ENCODE results near the gene EYA3. TPM values are rescaled to one million over a fixed set of nuclear protein-coding genes. Genes with fewer than 3 reads are reported as not detected.

The EYA3 gene
- total RNA-seq, 1 experiment from 2014 or later, result 32.7 TPM

GRCh38 chr1:27972141-27972540 lies 116.3 kb downstream of the EYA3 start:
- no peak for DNase-seq
- no peaks in the 10 kb centered on the region for H3K27me3 Mint-ChIP-seq (ENCODE audit: low read depth)
- no peak overlapping the region for H3K23ac ChIP-seq (ENCODE audit: insufficient read length, low read depth, low read length)
- no peak overlapping the region for H2AFZ ChIP-seq (ENCODE audit: low read length)
- no peaks in the 10 kb centered on the region for H3K27me3 ChIP-seq (ENCODE audit: insufficient read depth, low read length)
- no peak overlapping the region for H3K14ac ChIP-seq (ENCODE audit: insufficient read depth, low read length)
- H3K79me1 ChIP-seq (ENCODE audit: insufficient read depth, low read depth, low read length, poor library complexity, severe bottlenecking), result no peaks in the 10 kb centered on the region
- H4K8ac ChIP-seq (replicated peaks; ENCODE audit: insufficient read length, low read depth, low read length), result no peak overlapping the region
- H4K91ac ChIP-seq (ENCODE audit: insufficient read length, low read depth, low read length), result no peak overlapping the region
- no CpG with 5 or more reads among the region's 4 CpGs for WGBS (ENCODE audit: extremely low coverage, insufficient read length, low lambda C conversion rate)
- H2BK12ac ChIP-seq (ENCODE audit: insufficient read length, low read depth, low read length), result no peak overlapping the region
- no peaks in the 10 kb centered on the region for H3K9me3 Mint-ChIP-seq
- no peaks in the 10 kb centered on the region for H3K23me2 ChIP-seq (ENCODE audit: insufficient read length, low read depth, low read length, poor library complexity, severe bottlenecking)
- H3K4me1 Mint-ChIP-seq, result no peaks in the 10 kb centered on the region
- H4K20me1 ChIP-seq (ENCODE audit: control insufficient read depth, insufficient read depth, insufficient read length), result no peaks in the 10 kb centered on the region
- TF ChIP-seq CTCF (conservative IDR thresholded peaks at IDR 0.05), result no peak
- H2BK15ac ChIP-seq (ENCODE audit: low read depth, low read length), result no peak overlapping the region
- H3K79me2 ChIP-seq (ENCODE audit: insufficient read depth, low read length), result no peaks in the 10 kb centered on the region
- H3K9ac ChIP-seq (ENCODE audit: extremely low read depth, insufficient read length, low read length), result no peak overlapping the region
- no peak overlapping the region for H3T11ph ChIP-seq (ENCODE audit: low read length)
- no peak overlapping the region for H2BK20ac ChIP-seq (ENCODE audit: low read depth, low read length, poor library complexity, severe bottlenecking)
- no peak overlapping the region for H3K18ac ChIP-seq (ENCODE audit: insufficient read length, low read depth, low read length)
- H3K4me3 Mint-ChIP-seq, result no peak overlapping the region; a peak in 1 of 5 replicates
- H3K9me3 ChIP-seq (ENCODE audit: control insufficient read depth, low read depth, low read length), result no peaks in the 10 kb centered on the region
- no peak overlapping the region for H3K27ac Mint-ChIP-seq
- no peak overlapping the region for H4K5ac ChIP-seq (ENCODE audit: insufficient read length, low read depth, low read length)
- no peak overlapping the region for H3K4ac ChIP-seq (ENCODE audit: low read depth, low read length)
- H3K56ac ChIP-seq (ENCODE audit: insufficient read length, low read depth, low read length), result no peak overlapping the region
- H2AK5ac ChIP-seq (ENCODE audit: insufficient read length, low read length), result no peak overlapping the region
- no peak overlapping the region for H3K27ac ChIP-seq (ENCODE audit: insufficient read length, low read depth, low read length)
- no peak overlapping the region for H2BK120ac ChIP-seq (ENCODE audit: low read depth, low read length, poor library complexity, severe bottlenecking)
- H3K4me1 ChIP-seq (ENCODE audit: insufficient read depth, low read length), result no peaks in the 10 kb centered on the region
- no peak overlapping the region for H3K4me2 ChIP-seq (ENCODE audit: insufficient read depth, insufficient read length, low read length)
- no peak overlapping the region for H2BK5ac ChIP-seq (ENCODE audit: insufficient read length, low read length)
- H3K36me3 Mint-ChIP-seq (ENCODE audit: insufficient read depth in 1 of 3, low read depth in 3 of 3), result peaks cover 8 to 34% (median 16%) of the 10 kb centered on the region in 3 experiments; a peak in 6 of 7 replicates

All from H9 (cell line).